Stimulated activated naive B cell treated with anti-CD40 and anti-IgM and Interleukin-4, amounts not matched to agents 10 μg/mL and 1 μg/mL and 100 μg/mL, for 72 hours (primary cell): ENCODE data around the gene RFNG.

Experiments
- ATAC-seq, 2 donors: fragments of 150-1000 bp; cut with Tn5 transposase; replicated peaks; 2 replicates each; pipeline ENCODE4 v1.10.0; 2021; ENCODE audit warnings: moderate library complexity in 1 of 2
- DNase-seq: peaks from one replicate; pipeline ENCODE4 v3.0.0; 2021
- H3K27ac Mint-ChIP-seq: one replicate; pipeline ENCODE4 v1.8.0; 2022; ENCODE audit warnings: mild to moderate bottlenecking, mixed read lengths
- H3K27me3 Mint-ChIP-seq, 2 donors: one replicate each; pipeline ENCODE4 v1.8.0; 2022; ENCODE audit warnings: mixed read lengths in 2 of 2
- H3K36me3 Mint-ChIP-seq, 2 donors: one replicate each; pipeline ENCODE4 v1.8.0; 2022; ENCODE audit warnings: mixed read lengths in 2 of 2, mild to moderate bottlenecking in 1 of 2
- H3K4me1 Mint-ChIP-seq, 2 donors: one replicate each; pipeline ENCODE4 v1.8.0; 2022; ENCODE audit warnings: mixed read lengths in 2 of 2, mild to moderate bottlenecking in 1 of 2
- H3K4me3 Mint-ChIP-seq, 2 donors: one replicate each; pipeline ENCODE4 v1.8.0; 2022; ENCODE audit warnings: mild to moderate bottlenecking in 2 of 2, mixed read lengths in 2 of 2, moderate library complexity in 1 of 2
- H3K9me3 Mint-ChIP-seq, 2 donors: one replicate each; pipeline ENCODE4 v1.8.0; 2022; ENCODE audit warnings: mixed read lengths in 2 of 2, mild to moderate bottlenecking in 1 of 2

The RFNG gene

GRCh38 chr17:82053130-82053529 lies 1.5 kb upstream of the RFNG start:
- Mint-ChIP-seq H3K27ac (no peak overlapping the region), H3K4me3 (peak overlapping the region; percentile 77 to 91), H3K9me3 (no peaks in the 10 kb centered on the region), H3K27me3 (no peaks in the 10 kb centered on the region), H3K36me3 (peaks cover 17 to 26% of the 10 kb centered on the region in 2 donors), H3K4me1 (peaks cover 19 to 32% of the 10 kb centered on the region in 2 donors)
- ATAC-seq = no peak
- no peak for DNase-seq

GRCh38 chr17:82052638-82053059 lies 1.0 kb upstream of the RFNG start:
- no peaks in the 10 kb centered on the region for H3K27me3 Mint-ChIP-seq
- H3K4me3 Mint-ChIP-seq = peak overlapping the region; percentile 77 to 91
- peaks cover 19 to 35% of the 10 kb centered on the region in 2 donors for H3K4me1 Mint-ChIP-seq
- H3K27ac Mint-ChIP-seq = no peak overlapping the region
- DNase-seq (no peak), ATAC-seq (no peak)
- H3K36me3 Mint-ChIP-seq = peaks cover 16 to 23% of the 10 kb centered on the region in 2 donors
- no peaks in the 10 kb centered on the region for H3K9me3 Mint-ChIP-seq

GRCh38 chr17:82050761-82051641 lies 610 bp downstream of the RFNG start:
- DNase-seq = no peak
- peak; percentile 26 to 29 for ATAC-seq
- Mint-ChIP-seq H3K4me1 (peaks cover 23 to 39% of the 10 kb centered on the region in 2 donors), H3K9me3 (no peaks in the 10 kb centered on the region), H3K27me3 (no peaks in the 10 kb centered on the region), H3K4me3 (peak overlapping the region; percentile 88 to 91), H3K36me3 (peaks cover 18 to 26% of the 10 kb centered on the region in 2 donors), H3K27ac (peak overlapping the region; percentile 94)

GRCh38 chr17:82050152-82050760 lies 1.4 kb downstream of the RFNG start:
- Mint-ChIP-seq H3K36me3 (peaks cover 17 to 23% of the 10 kb centered on the region in 2 donors), H3K9me3 (no peaks in the 10 kb centered on the region), H3K27me3 (no peaks in the 10 kb centered on the region), H3K4me3 (peak overlapping the region; percentile 88 to 91), H3K4me1 (peaks cover 23 to 39% of the 10 kb centered on the region in 2 donors), H3K27ac (no peak overlapping the region)
- DNase-seq (no peak), ATAC-seq (no peak)

- Mint-ChIP-seq H3K27me3 (no peaks in the 10 kb centered on the region), H3K36me3 (peaks cover 14 to 18% of the 10 kb centered on the region in 2 donors), H3K27ac (no peak overlapping the region), H3K9me3 (no peaks in the 10 kb centered on the region), H3K4me3 (no peak overlapping the region), H3K4me1 (peaks cover 19 to 39% of the 10 kb centered on the region in 2 donors)
- no peak for DNase-seq
- no peak for ATAC-seq
These were observed 2.1 kb downstream of the RFNG start for GRCh38 chr17:82049521-82049971.

- no peak overlapping the region for H3K4me3 Mint-ChIP-seq
- H3K9me3 Mint-ChIP-seq = no peaks in the 10 kb centered on the region
- no peak overlapping the region for H3K27ac Mint-ChIP-seq
- peaks cover 19 to 35% of the 10 kb centered on the region in 2 donors for H3K4me1 Mint-ChIP-seq
- H3K27me3 Mint-ChIP-seq = no peaks in the 10 kb centered on the region
- ATAC-seq = no peak
- no peak for DNase-seq
- peaks cover 14 to 18% of the 10 kb centered on the region in 2 donors for H3K36me3 Mint-ChIP-seq
These were observed 2.5 kb downstream of the RFNG start for GRCh38 chr17:82049106-82049505.

- Mint-ChIP-seq H3K4me3 (no peak overlapping the region), H3K9me3 (no peaks in the 10 kb centered on the region), H3K4me1 (peaks cover 19 to 29% of the 10 kb centered on the region in 2 donors), H3K27me3 (no peaks in the 10 kb centered on the region), H3K36me3 (peaks cover 14 to 18% of the 10 kb centered on the region in 2 donors), H3K27ac (no peak overlapping the region)
- ATAC-seq (no peak), DNase-seq (no peak)
These were observed 3.0 kb downstream of the RFNG start for GRCh38 chr17:82048571-82048971.

GRCh38 chr17:82047914-82048570 lies 3.6 kb downstream of the RFNG start:
- Mint-ChIP-seq H3K4me3 (no peak overlapping the region), H3K4me1 (peaks cover 16 to 24% of the 10 kb centered on the region in 2 donors), H3K36me3 (peaks cover 14 to 18% of the 10 kb centered on the region in 2 donors), H3K9me3 (no peaks in the 10 kb centered on the region), H3K27ac (no peak overlapping the region), H3K27me3 (no peaks in the 10 kb centered on the region)
- DNase-seq (no peak), ATAC-seq (no peak)

GRCh38 chr17:82047379-82047778 lies 4.2 kb downstream of the RFNG start:
- Mint-ChIP-seq H3K36me3 (peaks cover 14 to 18% of the 10 kb centered on the region in 2 donors), H3K4me1 (peaks cover 13 to 19% of the 10 kb centered on the region in 2 donors), H3K9me3 (no peaks in the 10 kb centered on the region), H3K27me3 (no peaks in the 10 kb centered on the region), H3K4me3 (no peak overlapping the region), H3K27ac (no peak overlapping the region)
- ATAC-seq (no peak), DNase-seq (no peak)

- Mint-ChIP-seq H3K4me1 (peaks cover 13 to 19% of the 10 kb centered on the region in 2 donors), H3K9me3 (no peaks in the 10 kb centered on the region), H3K27ac (no peak overlapping the region), H3K36me3 (peaks cover 14 to 18% of the 10 kb centered on the region in 2 donors), H3K27me3 (no peaks in the 10 kb centered on the region), H3K4me3 (no peak overlapping the region)
- ATAC-seq (no peak), DNase-seq (no peak)
These were observed 4.7 kb downstream of the RFNG start for GRCh38 chr17:82046903-82047302.

GRCh38 chr17:82045936-82046484 lies 5.6 kb downstream of the RFNG start:
- Mint-ChIP-seq H3K36me3 (peaks cover 14 to 18% of the 10 kb centered on the region in 2 donors), H3K4me3 (no peak overlapping the region), H3K4me1 (peaks cover 13 to 19% of the 10 kb centered on the region in 2 donors), H3K27me3 (no peaks in the 10 kb centered on the region), H3K27ac (no peak overlapping the region), H3K9me3 (no peaks in the 10 kb centered on the region)
- ATAC-seq (no peak), DNase-seq (no peak)

GRCh38 chr17:82043507-82043906 lies 8.1 kb downstream of the RFNG start:
- H3K27ac Mint-ChIP-seq = no peak overlapping the region
- DNase-seq = no peak
- H3K4me3 Mint-ChIP-seq = no peak overlapping the region
- peaks cover 9 to 11% of the 10 kb centered on the region in 2 donors for H3K36me3 Mint-ChIP-seq
- no peak for ATAC-seq
- no peaks in the 10 kb centered on the region for H3K9me3 Mint-ChIP-seq
- H3K27me3 Mint-ChIP-seq = no peaks in the 10 kb centered on the region
- H3K4me1 Mint-ChIP-seq = peaks cover 10 to 14% of the 10 kb centered on the region in 2 donors

GRCh38 chr17:82042649-82043048 lies 9.0 kb downstream of the RFNG start:
- Mint-ChIP-seq H3K4me3 (no peak overlapping the region), H3K4me1 (peaks cover 14 to 17% of the 10 kb centered on the region in 2 donors), H3K36me3 (peaks cover 5 to 6% of the 10 kb centered on the region in 2 donors), H3K27ac (no peak overlapping the region), H3K9me3 (no peaks in the 10 kb centered on the region), H3K27me3 (no peaks in the 10 kb centered on the region)
- no peak for ATAC-seq
- DNase-seq = no peak
